GM21381 (cell line): ENCODE results near the gene WDR12.
"Not testable (repeated sequence)": the region's sequence is repeated elsewhere in the genome, so short reads cannot be mapped to it uniquely, and the experiment has no call there.

Source experiments
- ATAC-seq: cut with Tn5 transposase; IDR thresholded peaks from one replicate; pipeline ENCODE4 v1.9.1; 2021; ENCODE audit warnings: mild to moderate bottlenecking, moderate library complexity; ENCODE audit not compliant: unreplicated experiment

WDR12 gene

GRCh38 chr2:202911512-202912341, at the start of gene WDR12, which contains the start of gene CARF:
Gene WDR12 (minus strand): TSS chr2:202911673. CDS start chr2:202911476, 197 bp downstream.
Gene CARF (plus strand): TSS chr2:202912275. CDS start chr2:202941903, 29,628 bp downstream.
- ATAC-seq = peak; percentile 78

GRCh38 chr2:202960524-202960923, 49.1 kb upstream of the WDR12 start:
- no peak for ATAC-seq

- no peak for ATAC-seq
These were observed 39.1 kb upstream of the WDR12 start for GRCh38 chr2:202950592-202950991.

GRCh38 chr2:202949333-202949732, 37.9 kb upstream of the WDR12 start:
- not testable (repeated sequence) for ATAC-seq

GRCh38 chr2:202945497-202945896, 34.0 kb upstream of the WDR12 start:
- no peak for ATAC-seq

GRCh38 chr2:202944816-202945215, 33.3 kb upstream of the WDR12 start:
- no peak for ATAC-seq

- no peak for ATAC-seq
These were observed 32.9 kb upstream of the WDR12 start for GRCh38 chr2:202944408-202944807.

GRCh38 chr2:202941771-202942170, 30.3 kb upstream of the WDR12 start:
- ATAC-seq = no peak

- ATAC-seq = no peak
These were observed 27.5 kb upstream of the WDR12 start for GRCh38 chr2:202938960-202939359.

- no peak for ATAC-seq
These were observed 23.0 kb upstream of the WDR12 start for GRCh38 chr2:202934456-202934855.

- no peak for ATAC-seq
These were observed 22.5 kb upstream of the WDR12 start for GRCh38 chr2:202933958-202934357.

GRCh38 chr2:202933139-202933510, 21.7 kb upstream of the WDR12 start:
- no peak for ATAC-seq

GRCh38 chr2:202932425-202933138, 21.1 kb upstream of the WDR12 start:
- ATAC-seq = no peak

GRCh38 chr2:202918860-202919259, 7.4 kb upstream of the WDR12 start:
- no peak for ATAC-seq

- peak; percentile 48 for ATAC-seq
These were observed 1.1 kb upstream of the WDR12 start for GRCh38 chr2:202912342-202913201.

- no peak for ATAC-seq
These were observed 316 bp downstream of the WDR12 start for GRCh38 chr2:202911203-202911511.

- ATAC-seq = no peak
These were observed 775 bp downstream of the WDR12 start for GRCh38 chr2:202910698-202911097.

GRCh38 chr2:202910250-202910649, 1.2 kb downstream of the WDR12 start:
- not testable (repeated sequence) for ATAC-seq

- ATAC-seq = no peak
These were observed 1.9 kb downstream of the WDR12 start for GRCh38 chr2:202909394-202910192.

GRCh38 chr2:202908186-202908585, 3.3 kb downstream of the WDR12 start:
- no peak for ATAC-seq
